Activated T-helper 1 cell treated with anti-CD3 and anti-CD28 coated beads, Interleukin-2, amount 50 U/mL, for 16 hours (primary cell): ENCODE measurements around the gene LCN15.
"Not testable (repeated sequence)": the region's sequence is repeated elsewhere in the genome, so short reads cannot be mapped to it uniquely, and the experiment has no call there.

ENCODE experiments used
- DNase-seq, 2 donors: peaks; one replicate each; pipeline ENCODE4 v3.0.0-alpha.2; 2020; ENCODE audit warnings: low read depth in 1 of 2, low spot score in 1 of 2

The LCN15 gene

DNA sequence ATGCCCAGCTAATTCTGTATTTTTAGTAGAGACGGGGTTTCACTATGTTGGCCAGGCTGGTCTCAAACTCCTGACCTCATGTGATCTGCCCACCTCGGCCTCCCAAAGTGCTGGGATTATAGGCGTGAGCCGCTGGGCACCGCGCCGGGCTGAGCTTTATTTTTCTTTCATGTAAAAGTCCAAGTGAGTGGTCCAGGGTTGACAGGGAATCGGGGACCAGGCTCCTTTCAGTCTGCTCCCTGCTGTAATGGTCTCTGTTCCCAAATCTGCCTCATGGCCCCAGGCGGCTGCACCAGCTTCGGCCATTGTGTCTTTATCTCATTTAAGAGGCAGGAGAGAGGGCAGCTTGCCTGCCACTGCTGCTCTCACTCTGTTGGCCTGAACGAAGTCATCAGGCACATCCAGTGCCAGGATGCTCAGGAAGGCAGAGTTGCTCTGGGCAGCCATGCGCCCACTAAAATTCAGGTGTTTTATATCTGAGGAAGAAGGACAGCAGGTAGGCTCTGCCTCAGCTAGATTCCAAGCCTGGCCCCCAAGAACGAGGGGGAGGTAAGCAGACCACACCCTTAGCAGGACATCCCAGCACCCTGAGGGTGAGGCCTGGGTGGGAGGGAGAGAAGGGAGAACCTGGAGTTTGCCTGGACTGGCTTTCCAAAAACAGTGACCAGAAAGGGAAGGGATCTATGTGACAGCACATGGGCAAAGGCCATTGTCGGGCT lies 30.1 kb upstream of the LCN15 start:
- no peak for DNase-seq

DNA sequence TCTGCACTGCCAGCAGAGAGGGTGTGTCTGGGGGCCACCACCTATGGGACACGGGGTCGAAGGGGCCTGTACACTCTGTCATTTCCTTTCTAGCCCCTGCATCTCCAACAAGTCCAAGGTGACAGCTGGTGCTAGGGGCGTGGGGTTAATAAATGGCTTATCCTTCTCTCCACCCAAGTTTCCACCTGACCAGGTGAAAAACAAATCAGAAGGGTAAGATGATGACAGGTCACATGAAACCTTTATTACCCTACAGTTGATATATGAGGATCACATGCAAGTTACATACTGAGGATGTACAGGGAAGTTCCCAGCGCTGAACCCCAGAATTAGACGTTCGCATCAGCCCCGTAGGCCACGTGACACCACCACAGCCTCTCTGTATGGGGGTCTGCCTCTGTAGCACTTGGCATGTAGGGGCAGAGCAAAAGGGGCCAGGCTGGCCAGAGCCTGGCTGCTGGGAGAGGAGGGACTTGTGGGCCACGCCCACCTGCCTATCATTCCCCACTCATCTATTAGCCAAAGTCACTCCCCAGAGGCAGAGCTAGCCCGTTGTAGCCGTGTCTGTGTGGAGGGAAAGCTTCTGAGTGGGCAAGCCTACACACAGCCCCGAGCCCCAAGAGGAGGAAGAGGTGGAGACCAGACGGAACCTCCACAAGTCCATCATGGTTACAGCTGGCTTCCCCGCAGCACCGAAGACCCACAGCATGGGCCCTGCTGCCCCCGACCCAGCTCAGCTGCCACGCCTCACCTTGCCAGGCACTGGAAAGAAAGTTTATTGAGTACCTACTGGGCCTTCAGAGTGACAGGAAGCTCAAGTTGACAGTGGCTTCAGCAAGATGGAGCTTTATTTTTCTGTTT lies 29.0 kb upstream of the LCN15 start:
- DNase-seq, result no peak

DNA sequence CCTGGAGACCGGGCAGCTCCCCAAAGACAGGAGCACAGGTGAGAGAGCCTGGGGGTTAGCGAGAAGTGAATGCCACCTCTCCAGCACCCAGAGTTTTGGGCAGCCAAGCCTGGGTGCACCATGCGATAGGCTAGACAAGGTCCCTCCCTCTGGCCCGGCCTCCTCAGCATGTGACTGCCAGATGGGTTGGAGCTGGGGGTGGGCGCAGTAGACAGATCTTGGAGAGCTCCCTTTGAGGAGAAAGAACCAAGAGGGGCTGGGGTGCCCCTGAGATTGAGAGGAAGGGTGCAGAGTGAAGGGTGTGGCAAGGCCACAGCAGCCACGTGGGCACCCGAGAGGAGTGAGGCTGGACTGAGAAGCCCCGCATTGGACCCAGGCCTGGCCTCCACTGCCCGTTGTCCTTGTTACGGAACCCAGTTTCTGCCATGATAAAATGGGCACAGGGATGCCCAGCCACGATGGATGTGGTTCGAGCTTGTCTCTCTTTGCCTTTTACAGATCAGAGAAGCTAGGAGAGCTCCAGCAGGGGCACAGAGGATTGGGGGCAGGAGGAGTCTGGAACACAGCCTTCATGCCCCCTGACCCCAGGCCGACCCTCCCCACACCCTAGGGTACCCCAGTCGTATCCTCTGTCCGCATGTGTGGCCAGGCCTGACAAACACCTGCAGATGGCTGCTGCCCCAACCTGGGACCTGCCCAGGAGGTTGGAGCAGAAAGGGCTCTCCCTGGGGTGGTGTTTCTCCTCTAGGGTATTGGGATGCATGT lies 28.2 kb upstream of the LCN15 start:
- no peak for DNase-seq

DNA sequence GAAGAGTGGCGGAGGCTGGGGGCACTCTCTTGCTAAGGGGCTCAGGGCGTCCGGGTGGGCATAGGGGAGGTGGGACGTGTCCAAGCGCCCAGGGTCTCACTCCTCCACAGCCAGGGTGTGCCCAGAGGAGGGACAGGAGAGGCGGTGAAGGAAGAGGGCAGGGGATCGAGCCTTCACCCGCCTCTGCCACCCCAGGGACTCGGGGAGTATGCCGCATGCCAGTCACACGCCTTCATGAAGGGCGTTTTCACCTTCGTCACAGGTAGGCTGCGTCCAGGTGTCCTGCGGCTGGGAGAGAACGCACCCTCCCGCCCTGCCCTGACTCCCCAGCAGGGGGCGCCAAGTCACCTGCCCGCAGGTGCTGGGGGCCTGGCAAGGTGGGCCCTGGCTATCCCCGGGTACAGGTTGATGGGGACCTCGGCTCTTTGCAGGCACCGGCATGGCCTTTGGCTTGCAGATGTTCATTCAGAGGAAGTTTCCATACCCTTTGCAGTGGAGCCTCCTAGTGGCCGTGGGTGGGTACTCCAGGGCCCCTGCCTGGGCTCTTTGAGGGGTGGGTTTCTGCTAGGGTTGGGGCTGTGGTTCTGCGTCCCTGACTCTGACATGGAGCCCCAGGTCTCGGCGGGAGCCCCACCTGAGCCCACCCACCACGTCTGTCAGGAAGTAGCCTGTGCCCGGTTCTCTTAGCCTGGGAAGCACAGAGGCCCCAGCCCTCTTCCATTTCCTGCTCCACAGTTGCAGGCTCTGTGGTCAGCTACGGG lies 27.4 kb upstream of the LCN15 start:
- peak; percentile 40 to 53 for DNase-seq

DNA sequence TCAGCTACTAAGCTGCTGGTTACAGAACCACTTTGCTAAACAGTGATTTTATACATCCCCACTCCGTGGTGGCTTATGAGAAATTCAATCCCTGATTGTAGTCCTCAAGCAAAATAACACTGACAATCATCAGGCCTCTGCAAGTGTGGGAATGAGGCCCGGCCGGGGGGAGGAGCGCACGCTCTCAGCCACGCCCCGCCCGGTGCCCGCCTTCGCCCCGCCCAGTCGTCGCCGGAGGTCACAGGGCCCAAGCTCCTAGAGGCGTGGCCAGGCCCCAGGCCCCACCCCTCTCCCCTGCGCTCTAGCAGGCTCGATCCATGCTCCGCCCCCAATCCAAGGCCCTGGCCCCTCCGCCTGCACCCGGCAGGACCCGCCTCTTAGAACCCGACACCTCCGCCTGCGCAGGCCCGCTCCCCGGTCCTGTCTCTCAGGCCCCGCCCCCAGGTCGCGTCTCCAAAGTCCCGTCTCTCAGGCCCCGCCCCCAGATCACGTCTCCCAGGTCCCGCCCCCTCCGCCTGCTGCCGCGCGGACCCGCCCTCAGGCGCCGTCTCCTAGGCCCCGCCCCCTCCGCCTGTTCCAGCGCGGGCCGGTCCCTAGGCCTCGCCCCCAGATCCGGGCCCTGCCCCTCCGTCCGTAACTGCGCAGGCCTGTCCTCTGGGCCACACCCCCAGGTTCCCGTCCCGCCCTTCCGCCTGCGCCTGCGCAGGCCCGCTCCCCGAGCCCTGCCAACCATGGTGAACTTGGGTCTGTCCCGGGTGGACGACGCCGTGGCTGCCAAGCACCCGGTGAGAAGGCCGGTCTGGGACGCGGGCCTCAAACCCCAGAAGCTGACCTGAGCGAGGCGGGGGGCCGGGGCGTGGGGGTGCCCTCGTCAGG lies 26.6 kb upstream of the LCN15 start, which contains the start of gene TMEM141:
TSS of gene TMEM141 (plus strand) at position 705 of the 876 bp plus-strand sequence. CDS start at position 732, 27 bp downstream.
- peak; percentile 99 to 100 for DNase-seq

DNA sequence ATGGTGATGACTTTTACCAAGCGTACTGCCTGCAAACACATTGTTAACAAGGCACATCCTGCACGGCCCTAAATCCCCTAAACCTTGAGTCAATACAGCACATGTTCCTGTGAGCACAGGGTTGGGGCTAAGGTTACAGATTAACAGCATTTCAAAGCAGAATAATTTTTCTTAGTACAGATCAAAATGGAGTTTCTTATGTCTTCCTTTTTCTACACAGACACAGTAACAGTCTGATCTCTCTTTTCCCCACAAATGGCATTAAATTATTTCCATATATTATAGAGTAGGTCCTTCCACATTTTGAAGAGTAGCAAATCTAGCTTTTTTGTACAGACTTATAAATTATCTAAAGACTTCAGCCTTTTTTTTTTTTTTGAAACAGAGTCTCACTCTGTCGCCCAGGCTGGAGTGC lies 25.2 kb upstream of the LCN15 start:
- no peak for DNase-seq

DNA sequence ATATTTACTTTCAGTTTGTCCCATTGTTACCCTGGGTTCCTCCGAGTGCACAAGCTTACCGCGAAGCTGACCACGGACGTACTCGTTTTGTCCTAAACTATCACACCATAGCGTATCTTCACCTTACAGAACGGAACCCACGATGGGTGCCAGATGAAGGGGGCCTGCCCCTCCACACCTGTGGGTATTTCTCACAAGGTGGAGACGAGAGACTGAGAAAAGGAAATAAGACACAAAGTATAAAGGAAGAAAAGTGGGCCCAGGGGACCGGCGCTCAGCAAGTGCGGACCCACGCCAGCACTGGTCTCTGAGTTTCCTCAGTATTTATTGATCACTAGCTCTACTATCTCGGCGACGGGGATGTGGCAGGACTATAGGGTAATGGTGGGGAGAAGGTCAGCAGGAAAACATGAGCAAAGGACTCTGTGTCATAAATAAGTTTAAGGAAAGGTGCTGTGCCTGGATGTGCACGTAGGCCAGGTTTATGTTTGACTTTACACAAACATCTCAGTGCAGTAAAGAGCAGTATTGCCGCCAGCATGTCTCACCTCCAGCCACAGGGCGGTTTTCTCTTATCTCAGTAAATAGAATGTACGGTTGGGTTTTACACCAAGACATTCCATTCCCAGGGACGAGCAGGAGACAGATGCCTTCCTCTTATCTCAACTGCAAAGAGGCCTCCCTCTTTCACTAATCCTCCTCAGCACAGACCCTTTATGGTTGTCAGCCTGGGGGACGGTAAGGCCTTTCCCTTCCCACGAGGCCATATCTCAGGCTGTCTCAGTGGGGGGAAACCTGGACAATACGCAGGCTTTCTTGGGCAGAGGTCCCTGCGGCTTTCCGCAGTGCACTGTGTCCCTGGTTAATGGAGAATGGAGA lies 24.6 kb upstream of the LCN15 start:
- not testable (repeated sequence) for DNase-seq

DNA sequence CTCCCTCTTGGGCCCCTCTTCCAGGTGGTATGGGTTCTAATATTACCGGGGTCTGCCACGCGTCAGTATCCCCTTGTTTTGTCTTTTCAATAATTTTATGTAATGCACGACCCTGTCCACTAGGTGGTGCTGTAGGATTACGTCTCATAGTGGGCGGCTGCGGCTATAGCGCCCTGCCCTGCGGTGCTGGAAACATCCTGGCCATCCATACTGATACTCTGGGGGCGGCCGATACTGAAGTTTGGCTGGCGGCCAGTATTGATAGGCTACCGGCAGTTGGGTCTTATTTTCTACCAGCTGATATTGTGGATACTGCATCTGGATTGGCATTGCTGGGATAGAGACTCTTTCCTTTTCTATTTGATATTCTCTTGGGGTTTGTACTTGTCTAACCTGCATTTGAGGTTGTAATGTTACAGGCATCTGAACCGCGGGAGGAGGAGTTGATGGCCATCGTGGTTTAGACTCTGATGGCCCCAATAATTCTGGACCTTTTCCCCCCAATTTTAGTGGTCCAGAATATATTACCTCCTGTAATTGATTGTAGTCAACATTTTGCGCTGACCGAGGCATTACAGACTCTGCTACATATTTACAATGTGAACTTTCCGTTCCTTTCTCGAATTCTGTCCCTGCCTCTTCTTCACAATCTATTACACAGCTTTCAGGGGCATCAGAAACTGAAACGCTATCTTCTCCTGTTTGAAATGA lies 23.5 kb upstream of the LCN15 start:
- peak in 1 of 2 donors; percentile 53 for DNase-seq

DNA sequence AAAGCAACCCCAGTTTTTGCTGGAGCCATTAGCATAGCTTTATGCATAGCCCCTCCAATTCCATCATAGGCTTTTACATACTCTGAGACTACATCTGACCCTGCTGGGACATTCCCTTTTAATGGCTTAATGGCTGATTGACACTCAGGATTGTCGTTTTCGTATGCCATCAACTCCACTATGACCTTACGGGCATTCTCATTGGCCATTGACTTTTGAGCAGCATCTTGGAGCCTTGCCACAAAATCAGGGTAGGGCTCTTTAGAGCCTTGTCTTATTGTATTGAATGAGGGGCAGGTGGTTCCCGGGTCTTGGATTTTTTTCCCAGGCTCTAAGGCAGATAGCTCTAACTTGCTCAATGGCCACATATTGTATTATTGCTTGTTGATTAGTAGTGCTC lies 22.7 kb upstream of the LCN15 start:
- not testable (repeated sequence) for DNase-seq

DNA sequence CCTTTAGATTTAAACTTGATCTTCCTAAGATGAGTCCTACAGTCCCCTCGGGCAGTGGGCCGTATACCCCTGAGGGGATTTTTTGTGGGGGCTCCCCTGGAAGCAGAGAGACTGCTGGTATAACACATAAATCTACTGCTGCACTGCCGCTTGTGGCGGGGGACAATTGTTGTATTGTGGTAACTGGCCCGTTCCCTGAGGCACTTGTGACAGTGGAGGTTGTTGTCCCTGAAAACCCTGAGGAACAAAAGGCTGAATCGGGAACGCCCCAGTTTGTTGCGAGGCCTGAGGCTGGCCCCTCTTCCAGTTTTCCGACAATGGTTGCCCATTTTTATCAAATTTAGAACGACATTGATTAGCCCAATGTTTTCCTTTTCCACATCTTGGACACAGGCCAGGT lies 22.1 kb upstream of the LCN15 start:
- no peak for DNase-seq

DNA sequence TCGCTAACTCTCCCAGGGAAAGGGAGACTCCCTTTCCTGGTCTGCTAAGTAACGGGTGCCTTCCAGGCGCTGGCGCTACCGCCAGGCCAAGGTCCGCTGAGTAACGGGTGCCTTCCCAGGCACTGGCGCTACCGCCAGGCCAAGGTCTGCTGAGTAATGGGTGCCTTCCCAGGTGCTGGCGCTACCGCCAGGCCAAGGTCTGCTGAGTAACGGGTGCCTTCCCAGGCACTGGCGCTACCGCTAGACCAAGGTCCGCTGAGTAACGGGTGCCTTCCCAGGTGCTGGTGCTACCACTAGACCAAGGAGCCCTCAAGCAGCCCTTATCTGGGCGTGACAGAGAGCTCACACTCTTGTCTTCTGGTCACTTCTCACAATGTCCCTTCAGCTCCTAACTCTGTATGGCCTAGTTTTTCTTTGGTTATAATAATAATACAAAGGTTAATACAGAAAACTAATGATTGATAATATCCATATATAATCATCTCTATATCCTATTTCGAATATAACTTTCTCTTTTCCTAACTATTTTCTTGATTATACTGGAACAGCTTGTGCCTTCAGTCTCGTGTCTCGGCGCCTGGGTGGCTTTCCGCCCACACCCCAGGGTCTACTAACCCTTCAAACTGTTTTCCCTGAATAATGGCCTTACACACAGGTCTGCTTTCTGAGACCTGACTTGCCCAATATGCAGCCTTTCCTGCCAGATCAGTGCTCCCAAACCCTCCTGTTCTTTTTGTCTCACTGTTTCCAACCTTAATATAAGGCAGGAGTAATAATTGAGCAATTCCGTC lies 21.4 kb upstream of the LCN15 start:
- not testable (repeated sequence) for DNase-seq

DNA sequence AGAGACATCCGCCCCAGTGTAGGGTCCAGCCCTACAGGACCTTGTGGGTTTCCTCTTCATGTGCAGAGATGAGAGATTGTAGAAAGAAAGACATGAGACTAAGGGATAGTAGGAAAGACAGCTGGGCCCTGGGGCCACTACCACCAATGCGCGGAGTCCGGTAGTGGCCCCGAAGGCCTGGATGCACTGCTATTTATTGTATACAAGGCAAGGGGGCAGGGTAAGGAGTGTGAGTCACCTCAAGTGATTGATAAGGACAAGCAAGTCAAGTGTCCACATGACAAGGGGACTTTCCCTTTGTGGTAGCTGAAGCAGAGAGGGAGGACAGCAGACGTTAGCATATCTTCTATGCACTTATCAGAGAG lies 20.7 kb upstream of the LCN15 start:
- DNase-seq, result no peak

DNA sequence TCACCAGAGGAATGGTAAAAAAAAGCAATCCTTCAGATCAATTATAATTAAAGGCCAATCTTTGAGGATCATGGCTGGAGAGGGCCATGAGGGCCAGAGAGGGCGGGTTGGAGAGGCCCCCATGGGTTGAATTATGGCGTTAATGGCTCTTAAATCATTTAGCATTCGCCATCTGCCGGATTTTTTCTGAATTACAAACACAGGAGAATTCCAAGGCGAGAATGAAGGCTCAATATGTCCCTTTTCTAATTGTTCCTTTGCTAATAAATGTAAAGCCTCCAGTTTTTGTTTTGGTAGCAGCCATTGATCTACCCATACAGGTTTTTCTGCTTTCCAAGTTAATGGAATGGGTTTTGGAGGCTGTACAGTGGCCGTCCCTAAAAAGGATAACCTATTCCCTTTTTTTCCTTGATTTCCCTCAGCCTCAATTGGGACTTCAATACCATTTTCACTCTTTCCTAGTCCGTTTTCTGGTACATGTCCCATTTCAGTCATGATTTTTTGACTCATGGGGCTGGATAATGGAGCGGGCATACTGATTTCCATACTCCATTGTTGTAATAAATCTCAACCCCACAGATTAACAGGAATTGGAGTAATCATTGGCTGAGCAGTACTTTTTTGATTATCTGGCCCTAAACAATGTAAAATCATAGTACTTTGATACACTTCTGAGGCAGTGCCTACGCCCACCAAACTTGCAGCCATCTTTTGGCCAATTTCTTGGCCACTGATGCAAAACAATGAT lies 20.1 kb upstream of the LCN15 start:
- DNase-seq, result no peak

DNA sequence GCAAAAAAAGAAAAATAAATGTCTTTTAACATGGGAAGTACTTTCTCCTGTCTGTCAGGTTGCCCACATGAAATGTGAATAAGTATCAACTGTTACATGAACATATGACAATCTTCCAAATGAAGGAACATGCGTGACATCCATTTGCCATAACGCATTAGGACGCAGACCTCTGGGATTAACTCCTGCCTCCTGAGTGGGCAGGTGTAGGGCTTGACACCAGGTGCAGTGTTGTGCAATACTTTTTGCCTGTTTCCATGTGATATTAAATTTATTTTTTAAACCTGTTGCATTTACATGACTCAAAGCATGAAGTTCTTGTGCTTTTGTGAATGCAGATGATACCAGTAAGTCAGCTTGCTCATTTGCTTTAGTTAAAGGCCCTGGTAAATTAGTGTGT lies 18.1 kb upstream of the LCN15 start:
- no peak for DNase-seq

DNA sequence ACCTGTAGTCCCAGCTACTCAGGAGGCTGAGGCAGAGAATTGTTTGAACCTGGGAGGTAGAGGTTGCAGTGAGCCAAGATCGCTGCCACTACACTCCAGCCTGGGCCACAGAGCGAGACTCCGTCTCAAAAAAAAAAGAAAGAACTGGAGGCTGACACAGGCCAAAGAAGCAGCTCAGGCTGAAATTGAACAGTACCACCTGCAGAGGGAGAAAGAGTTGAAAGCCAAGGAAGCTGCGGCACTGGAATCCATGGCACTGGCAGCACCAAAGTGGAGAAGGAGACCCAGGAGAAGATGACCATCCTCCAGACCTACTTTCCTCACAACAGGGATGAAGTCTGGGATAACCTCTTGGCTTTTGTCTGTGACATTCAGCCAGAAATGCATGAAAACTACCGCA lies 15.5 kb upstream of the LCN15 start:
- DNase-seq, result no peak

DNA sequence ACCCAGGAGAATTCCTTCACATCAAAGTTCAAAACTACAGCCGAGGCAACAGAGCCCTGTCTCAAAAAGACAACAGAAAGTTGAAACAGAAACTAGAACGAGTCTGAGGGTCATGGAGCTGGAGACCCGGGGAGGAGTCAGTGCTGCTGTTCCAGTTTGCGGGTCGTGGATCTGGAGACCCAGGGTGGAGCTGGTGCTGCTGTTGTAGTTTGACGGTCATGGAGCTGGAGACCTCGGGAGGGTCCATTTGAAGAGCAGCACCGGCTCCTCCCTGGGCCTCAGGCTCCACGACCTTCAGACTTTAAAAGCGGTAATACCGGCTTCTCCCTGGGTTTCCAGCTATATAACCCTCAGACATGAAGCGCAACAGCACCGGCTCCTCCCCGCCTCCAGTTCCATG lies 13.0 kb upstream of the LCN15 start:
- no peak for DNase-seq

DNA sequence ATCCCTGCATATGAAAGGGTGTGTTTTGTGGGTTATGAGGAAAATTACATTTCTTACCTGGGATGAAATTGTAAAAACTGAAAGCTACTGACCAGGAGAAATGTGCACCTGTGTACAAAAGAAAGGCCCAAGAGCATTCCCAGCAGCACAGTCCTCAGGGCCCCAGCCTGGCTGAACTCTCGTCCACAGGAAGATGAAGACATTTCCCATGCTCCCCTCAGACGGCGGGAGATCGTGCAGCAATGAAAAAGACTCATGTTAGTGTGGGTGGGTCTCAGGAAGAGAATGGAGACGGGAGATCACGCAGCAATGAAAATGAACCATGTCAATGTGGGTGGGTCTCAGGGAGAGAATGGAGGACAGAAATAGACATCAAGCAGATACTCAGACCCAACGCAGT lies 12.6 kb upstream of the LCN15 start:
- DNase-seq, result no peak
